Fibroblast of lung (primary cell): ENCODE data around the gene MPC2.

Experiments
- EZH2 ChIP-seq: IDR thresholded peaks from 2 replicates; pipeline ENCODE4 v1.5.1; 2012; ENCODE audit warnings: low read length, control low read depth, mild to moderate bottlenecking; ENCODE audit errors: missing control alignments
- TF ChIP-seq, protein P1 (sequence below), 2 donors: IDR thresholded peaks in 1 of 2; conservative IDR thresholded peaks in 1 of 2; 1 replicate in 1 of 2; 2 replicates in 1 of 2; pipeline ENCODE4 v1.5.1; 2011 to 2012; ENCODE audit warnings: low read length in 2 of 2, control low read depth in 1 of 2, inconsistent platforms in 1 of 2, low read depth in 1 of 2, mild to moderate bottlenecking in 1 of 2

DNA sequence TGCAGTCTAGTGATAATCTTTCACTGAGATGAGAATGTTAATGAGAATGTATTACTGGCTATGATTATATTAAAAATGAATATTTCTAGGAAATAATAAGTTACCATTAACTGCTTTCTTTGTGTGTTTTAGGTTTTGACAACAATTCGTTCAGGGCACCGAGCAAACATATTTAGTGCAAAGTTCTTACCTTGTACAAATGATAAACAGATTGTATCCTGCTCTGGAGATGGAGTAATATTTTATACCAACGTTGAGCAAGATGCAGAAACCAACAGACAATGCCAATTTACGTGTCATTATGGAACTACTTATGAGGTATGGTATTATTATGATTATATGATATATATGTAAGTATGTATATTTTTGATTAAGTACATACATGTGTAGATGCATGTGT lies 37.8 kb upstream of the MPC2 start:
- TF ChIP-seq, protein P1, sequence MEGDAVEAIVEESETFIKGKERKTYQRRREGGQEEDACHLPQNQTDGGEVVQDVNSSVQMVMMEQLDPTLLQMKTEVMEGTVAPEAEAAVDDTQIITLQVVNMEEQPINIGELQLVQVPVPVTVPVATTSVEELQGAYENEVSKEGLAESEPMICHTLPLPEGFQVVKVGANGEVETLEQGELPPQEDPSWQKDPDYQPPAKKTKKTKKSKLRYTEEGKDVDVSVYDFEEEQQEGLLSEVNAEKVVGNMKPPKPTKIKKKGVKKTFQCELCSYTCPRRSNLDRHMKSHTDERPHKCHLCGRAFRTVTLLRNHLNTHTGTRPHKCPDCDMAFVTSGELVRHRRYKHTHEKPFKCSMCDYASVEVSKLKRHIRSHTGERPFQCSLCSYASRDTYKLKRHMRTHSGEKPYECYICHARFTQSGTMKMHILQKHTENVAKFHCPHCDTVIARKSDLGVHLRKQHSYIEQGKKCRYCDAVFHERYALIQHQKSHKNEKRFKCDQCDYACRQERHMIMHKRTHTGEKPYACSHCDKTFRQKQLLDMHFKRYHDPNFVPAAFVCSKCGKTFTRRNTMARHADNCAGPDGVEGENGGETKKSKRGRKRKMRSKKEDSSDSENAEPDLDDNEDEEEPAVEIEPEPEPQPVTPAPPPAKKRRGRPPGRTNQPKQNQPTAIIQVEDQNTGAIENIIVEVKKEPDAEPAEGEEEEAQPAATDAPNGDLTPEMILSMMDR (conservative IDR thresholded peaks at IDR 0.05 in 1 of 2, IDR thresholded peaks at IDR 0.05 in 1 of 2; ENCODE audit: low read depth in 1 of 2, low read length in 2 of 2) = no peak
- TF ChIP-seq EZH2 = no peak
